ENCODE data around the gene FYN. TPM values are rescaled to one million over a fixed set of nuclear protein-coding genes. Genes with fewer than 3 reads are reported as not detected.

FYN gene
- total RNA-seq, 2 donors from 2014 or later = 55.5 to 72.5 TPM

- Histone ChIP-seq H3K4me1 (ENCODE audit: control insufficient read depth in 1 of 2, low read depth in 2 of 2) (no peaks in the 10 kb centered on the region), H3K27me3 (replicated peaks; ENCODE audit: insufficient read depth) (no peaks in the 10 kb centered on the region), H3K9me3 (no peaks in the 10 kb centered on the region), H3K4me3 (no peak overlapping the region), H3K36me3 (no peaks in the 10 kb centered on the region), H3K27ac (no peak overlapping the region)
- no peak for DNase-seq (ENCODE audit: low spot score)
- TF ChIP-seq CTCF (IDR thresholded peaks at IDR 0.05) = no peak
- ATAC-seq (ENCODE audit: insufficient number of reproducible peaks, low FRiP score, low read depth) = no peak
Observed at GRCh38 chr6:111862314-111862713, 10.9 kb downstream of the FYN start.

- no peaks in the 10 kb centered on the region for H3K27me3 ChIP-seq (replicated peaks; ENCODE audit: insufficient read depth)
- H3K4me3 ChIP-seq = no peak overlapping the region
- H3K36me3 ChIP-seq = no peaks in the 10 kb centered on the region
- DNase-seq (ENCODE audit: low spot score) (no peak), ATAC-seq (ENCODE audit: insufficient number of reproducible peaks, low FRiP score, low read depth) (no peak)
- no peak overlapping the region for H3K27ac ChIP-seq
- H3K4me1 ChIP-seq (ENCODE audit: control insufficient read depth in 1 of 2, low read depth in 2 of 2) = no peaks in the 10 kb centered on the region
- TF ChIP-seq CTCF (IDR thresholded peaks at IDR 0.05) = no peak
- H3K9me3 ChIP-seq = no peaks in the 10 kb centered on the region
Observed at GRCh38 chr6:111861431-111861885, 11.8 kb downstream of the FYN start.

- no peaks in the 10 kb centered on the region for H3K9me3 ChIP-seq
- no peaks in the 10 kb centered on the region for H3K4me1 ChIP-seq (ENCODE audit: control insufficient read depth in 1 of 2, low read depth in 2 of 2)
- H3K4me3 ChIP-seq = no peak overlapping the region
- DNase-seq (ENCODE audit: low spot score) (no peak), ATAC-seq (ENCODE audit: insufficient number of reproducible peaks, low FRiP score, low read depth) (no peak)
- TF ChIP-seq CTCF (IDR thresholded peaks at IDR 0.05) = no peak
- no peaks in the 10 kb centered on the region for H3K36me3 ChIP-seq
- no peaks in the 10 kb centered on the region for H3K27me3 ChIP-seq (replicated peaks; ENCODE audit: insufficient read depth)
- H3K27ac ChIP-seq = no peak overlapping the region
Observed at GRCh38 chr6:111858347-111858746, 14.9 kb downstream of the FYN start.

GRCh38 chr6:111857674-111858337, 15.4 kb downstream of the FYN start:
- no peak for TF ChIP-seq CTCF (IDR thresholded peaks at IDR 0.05)
- H3K4me3 ChIP-seq = no peak overlapping the region
- no peaks in the 10 kb centered on the region for H3K36me3 ChIP-seq
- no peaks in the 10 kb centered on the region for H3K4me1 ChIP-seq (ENCODE audit: control insufficient read depth in 1 of 2, low read depth in 2 of 2)
- no peak for ATAC-seq (ENCODE audit: insufficient number of reproducible peaks, low FRiP score, low read depth)
- no peaks in the 10 kb centered on the region for H3K27me3 ChIP-seq (replicated peaks; ENCODE audit: insufficient read depth)
- DNase-seq (ENCODE audit: low spot score) = no peak
- H3K27ac ChIP-seq = no peak overlapping the region
- no peaks in the 10 kb centered on the region for H3K9me3 ChIP-seq

GRCh38 chr6:111855753-111856152, 17.5 kb downstream of the FYN start:
- ATAC-seq (ENCODE audit: insufficient number of reproducible peaks, low FRiP score, low read depth) (no peak), DNase-seq (ENCODE audit: low spot score) (no peak)
- TF ChIP-seq CTCF (IDR thresholded peaks at IDR 0.05) = no peak
- Histone ChIP-seq H3K4me1 (ENCODE audit: control insufficient read depth in 1 of 2, low read depth in 2 of 2) (no peaks in the 10 kb centered on the region), H3K27ac (no peak overlapping the region), H3K36me3 (no peaks in the 10 kb centered on the region), H3K27me3 (replicated peaks; ENCODE audit: insufficient read depth) (no peaks in the 10 kb centered on the region), H3K4me3 (no peak overlapping the region), H3K9me3 (no peaks in the 10 kb centered on the region)

All from thoracic aorta (tissue), 2 donors.